ENCODE data around the gene SYK. TPM values are rescaled to one million over a fixed set of nuclear protein-coding genes. Genes with fewer than 3 reads are reported as not detected.
"Not testable (repeated sequence)": the region's sequence is repeated elsewhere in the genome, so short reads cannot be mapped to it uniquely, and the experiment has no call there.

The SYK gene
- polyA plus RNA-seq, 4 donors = 27.4 to 37.3 (median 30.1) TPM

GRCh38 chr9:90871327-90871935 is 69.8 kb downstream of the SYK start:
- no peak for DNase-seq (ENCODE audit: low read depth in 4 of 4, low spot score in 2 of 4)

GRCh38 chr9:90872835-90873294 is 71.2 kb downstream of the SYK start:
- DNase-seq (ENCODE audit: low read depth in 4 of 4, low spot score in 2 of 4) = no peak

- DNase-seq (ENCODE audit: low read depth in 4 of 4, low spot score in 2 of 4) = no peak
These were observed 71.8 kb downstream of the SYK start for GRCh38 chr9:90873422-90873821.

GRCh38 chr9:90874194-90874593 is 72.6 kb downstream of the SYK start:
- no peak for DNase-seq (ENCODE audit: low read depth in 4 of 4, low spot score in 2 of 4)

GRCh38 chr9:90878562-90878961 is 76.9 kb downstream of the SYK start:
- DNase-seq (ENCODE audit: low read depth in 4 of 4, low spot score in 2 of 4) = no peak

GRCh38 chr9:90880066-90880465 is 78.4 kb downstream of the SYK start:
- no peak for DNase-seq (ENCODE audit: low read depth in 4 of 4, low spot score in 2 of 4)

- no peak for DNase-seq (ENCODE audit: low read depth in 4 of 4, low spot score in 2 of 4)
These were observed 79.0 kb downstream of the SYK start for GRCh38 chr9:90880669-90881068.

- DNase-seq (ENCODE audit: low read depth in 4 of 4, low spot score in 2 of 4) = no peak
These were observed 80.0 kb downstream of the SYK start for GRCh38 chr9:90881648-90882047.

GRCh38 chr9:90882991-90883600 is 81.5 kb downstream of the SYK start:
- no peak for DNase-seq (ENCODE audit: low read depth in 4 of 4, low spot score in 2 of 4)

GRCh38 chr9:90883661-90884060 is 82.0 kb downstream of the SYK start:
- no peak for DNase-seq (ENCODE audit: low read depth in 4 of 4, low spot score in 2 of 4)

- no peak for DNase-seq (ENCODE audit: low read depth in 4 of 4, low spot score in 2 of 4)
These were observed 82.6 kb downstream of the SYK start for GRCh38 chr9:90884178-90884577.

GRCh38 chr9:90886868-90887267 is 85.2 kb downstream of the SYK start:
- not testable (repeated sequence) for DNase-seq (ENCODE audit: low read depth in 4 of 4, low spot score in 2 of 4)

GRCh38 chr9:90888941-90889340 is 87.3 kb downstream of the SYK start:
- DNase-seq (ENCODE audit: low read depth in 4 of 4, low spot score in 2 of 4) = no peak

- no peak for DNase-seq (ENCODE audit: low read depth in 4 of 4, low spot score in 2 of 4)
These were observed 88.7 kb downstream of the SYK start for GRCh38 chr9:90890146-90890810.

GRCh38 chr9:90891308-90892040 is 89.9 kb downstream of the SYK start:
- no peak for DNase-seq (ENCODE audit: low read depth in 4 of 4, low spot score in 2 of 4)

GRCh38 chr9:90892918-90893317 is 91.3 kb downstream of the SYK start:
- DNase-seq (ENCODE audit: low read depth in 4 of 4, low spot score in 2 of 4) = no peak

GRCh38 chr9:90893706-90894105 is 92.1 kb downstream of the SYK start:
- DNase-seq (ENCODE audit: low read depth in 4 of 4, low spot score in 2 of 4) = no peak

GRCh38 chr9:90894986-90895687 is 93.5 kb downstream of the SYK start:
- no peak for DNase-seq (ENCODE audit: low read depth in 4 of 4, low spot score in 2 of 4)

- no peak for DNase-seq (ENCODE audit: low read depth in 4 of 4, low spot score in 2 of 4)
These were observed 94.2 kb downstream of the SYK start for GRCh38 chr9:90895786-90896185.

GRCh38 chr9:90896231-90896630 is 94.6 kb downstream of the SYK start:
- no peak for DNase-seq (ENCODE audit: low read depth in 4 of 4, low spot score in 2 of 4)

- no peak for DNase-seq (ENCODE audit: low read depth in 4 of 4, low spot score in 2 of 4)
These were observed 96.6 kb downstream of the SYK start for GRCh38 chr9:90898228-90898627.
